Keratinocyte (primary cell): ENCODE measurements around the gene NXT1.

Experiments used
- EZH2 ChIP-seq: IDR thresholded peaks from one replicate; pipeline ENCODE4 v1.6.1; 2012; ENCODE audit warnings: inconsistent platforms, mild to moderate bottlenecking, low read length, moderate library complexity
- TF ChIP-seq, protein P1 (sequence below), 3 experiments: IDR thresholded peaks in 1 of 3; conservative IDR thresholded peaks in 1 of 3; optimal IDR thresholded peaks in 1 of 3; 2 replicates in 2 of 3; 3 replicates in 1 of 3; pipeline versions ENCODE3 to v1.5.1; 2011; ENCODE audit warnings: low read length in 3 of 3, mild to moderate bottlenecking in 3 of 3, moderate library complexity in 2 of 3, control low read depth in 1 of 3, inconsistent platforms in 1 of 3; ENCODE audit not compliant: insufficient read depth in 2 of 3; ENCODE audit errors: extremely low read depth in 1 of 3

DNA sequence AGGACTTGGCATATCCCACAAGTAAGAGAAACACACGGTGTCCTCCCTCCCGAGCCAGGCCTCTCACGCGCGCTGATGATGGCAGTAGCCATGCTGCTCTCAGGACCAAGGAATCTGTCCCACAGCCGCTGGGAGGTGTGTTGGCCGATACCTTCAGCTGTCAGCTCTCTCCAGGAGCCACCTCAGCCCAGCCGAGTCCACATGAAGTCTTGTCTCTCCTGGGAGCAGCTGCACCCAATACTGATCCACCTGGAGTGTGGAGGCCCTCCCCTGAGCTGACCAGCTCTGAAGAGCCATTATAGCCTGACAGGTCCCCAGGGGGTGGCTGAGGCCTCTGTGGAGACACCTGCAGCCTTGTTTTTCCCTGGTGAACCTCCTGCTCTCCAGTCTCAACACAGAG is 23.8 kb upstream of the NXT1 start:
- TF ChIP-seq, protein P1, sequence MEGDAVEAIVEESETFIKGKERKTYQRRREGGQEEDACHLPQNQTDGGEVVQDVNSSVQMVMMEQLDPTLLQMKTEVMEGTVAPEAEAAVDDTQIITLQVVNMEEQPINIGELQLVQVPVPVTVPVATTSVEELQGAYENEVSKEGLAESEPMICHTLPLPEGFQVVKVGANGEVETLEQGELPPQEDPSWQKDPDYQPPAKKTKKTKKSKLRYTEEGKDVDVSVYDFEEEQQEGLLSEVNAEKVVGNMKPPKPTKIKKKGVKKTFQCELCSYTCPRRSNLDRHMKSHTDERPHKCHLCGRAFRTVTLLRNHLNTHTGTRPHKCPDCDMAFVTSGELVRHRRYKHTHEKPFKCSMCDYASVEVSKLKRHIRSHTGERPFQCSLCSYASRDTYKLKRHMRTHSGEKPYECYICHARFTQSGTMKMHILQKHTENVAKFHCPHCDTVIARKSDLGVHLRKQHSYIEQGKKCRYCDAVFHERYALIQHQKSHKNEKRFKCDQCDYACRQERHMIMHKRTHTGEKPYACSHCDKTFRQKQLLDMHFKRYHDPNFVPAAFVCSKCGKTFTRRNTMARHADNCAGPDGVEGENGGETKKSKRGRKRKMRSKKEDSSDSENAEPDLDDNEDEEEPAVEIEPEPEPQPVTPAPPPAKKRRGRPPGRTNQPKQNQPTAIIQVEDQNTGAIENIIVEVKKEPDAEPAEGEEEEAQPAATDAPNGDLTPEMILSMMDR (optimal IDR thresholded peaks at IDR 0.05 in 1 of 3, IDR thresholded peaks at IDR 0.05 in 1 of 3, conservative IDR thresholded peaks at IDR 0.05 in 1 of 3; ENCODE audit: extremely low read depth in 1 of 3, insufficient read depth in 2 of 3, low read length in 3 of 3): no peak
- no peak for TF ChIP-seq EZH2
